HEK293T (cell line): Measurements from ENCODE around the gene XPR1.

Experiments used
- ARNT ChIP-seq: fragments of 450-650 bp; IDR thresholded peaks from 2 replicates; pipeline ENCODE4 v1.6.1; 2017; ENCODE audit warnings: mild to moderate bottlenecking
- BHLHE40 ChIP-seq: fragments of 450-650 bp; IDR thresholded peaks from 2 replicates; pipeline ENCODE4 v1.6.1; 2016; ENCODE audit warnings: mild to moderate bottlenecking, moderate library complexity, borderline replicate concordance
- CTBP1 ChIP-seq: fragments of 450-650 bp; IDR thresholded peaks from 2 replicates; pipeline ENCODE4 v1.6.1; 2016; ENCODE audit warnings: borderline replicate concordance
- FOXA1 ChIP-seq: fragments of 450-650 bp; IDR thresholded peaks from 2 replicates; pipeline ENCODE4 v1.6.1; 2016; ENCODE audit warnings: mild to moderate bottlenecking
- FOXK2 ChIP-seq: fragments of 450-650 bp; IDR thresholded peaks from 2 replicates; pipeline ENCODE4 v1.6.1; 2016; ENCODE audit warnings: mild to moderate bottlenecking
- FOXM1 ChIP-seq: fragments of 450-650 bp; IDR thresholded peaks from 2 replicates; pipeline ENCODE4 v1.6.1; 2017; ENCODE audit warnings: mild to moderate bottlenecking, borderline replicate concordance
- L3MBTL2 ChIP-seq: fragments of 450-650 bp; conservative IDR thresholded peaks from 2 replicates; pipeline ENCODE4 v1.6.1; 2016; ENCODE audit warnings: mild to moderate bottlenecking
- LEF1 ChIP-seq: fragments of 450-650 bp; IDR thresholded peaks from 2 replicates; pipeline ENCODE4 v1.6.1; 2017; ENCODE audit warnings: mild to moderate bottlenecking, borderline replicate concordance
- NFRKB ChIP-seq: fragments of 450-650 bp; IDR thresholded peaks from 2 replicates; pipeline ENCODE4 v1.6.1; 2016; ENCODE audit warnings: mild to moderate bottlenecking, moderate library complexity
- PKNOX1 ChIP-seq: fragments of 450-650 bp; IDR thresholded peaks from 2 replicates; pipeline ENCODE4 v1.6.1; 2016
- SP1 ChIP-seq: fragments of 450-650 bp; IDR thresholded peaks from 2 replicates; pipeline ENCODE4 v1.6.1; 2017
- SUZ12 ChIP-seq: fragments of 450-650 bp; IDR thresholded peaks from 2 replicates; pipeline ENCODE4 v1.6.1; 2016; ENCODE audit warnings: mild to moderate bottlenecking
- ZNF384 ChIP-seq: fragments of 450-650 bp; IDR thresholded peaks from 2 replicates; pipeline ENCODE4 v1.6.1; 2016

GRCh38 chr1:180922631-180923015 is 290.8 kb downstream of the XPR1 start:
- no peak for TF ChIP-seq FOXA1
- TF ChIP-seq FOXK2 = no peak
- TF ChIP-seq CTBP1 = no peak
- TF ChIP-seq PKNOX1 = no peak
- no peak for TF ChIP-seq NFRKB
- TF ChIP-seq BHLHE40 = no peak
- TF ChIP-seq SP1 = no peak
- TF ChIP-seq L3MBTL2 = no peak
- no peak for TF ChIP-seq SUZ12
- TF ChIP-seq FOXM1 = no peak
- TF ChIP-seq ZNF384 = no peak
- no peak for TF ChIP-seq ARNT
- no peak for TF ChIP-seq LEF1
